DMS53 treated with DMSO at 0.1 percent for 48 hours (cell line): Measurements from ENCODE around the gene CGRRF1.
A peak's percentile ranks its signal among the peaks of the same experiment; 100 is the strongest.

Experiments used
- DNase-seq: peaks from one replicate; lab custom pipeline; 2025; ENCODE audit not compliant: unreplicated experiment; lab: John Stamatoyannopoulos, UW

Gene CGRRF1

DNA sequence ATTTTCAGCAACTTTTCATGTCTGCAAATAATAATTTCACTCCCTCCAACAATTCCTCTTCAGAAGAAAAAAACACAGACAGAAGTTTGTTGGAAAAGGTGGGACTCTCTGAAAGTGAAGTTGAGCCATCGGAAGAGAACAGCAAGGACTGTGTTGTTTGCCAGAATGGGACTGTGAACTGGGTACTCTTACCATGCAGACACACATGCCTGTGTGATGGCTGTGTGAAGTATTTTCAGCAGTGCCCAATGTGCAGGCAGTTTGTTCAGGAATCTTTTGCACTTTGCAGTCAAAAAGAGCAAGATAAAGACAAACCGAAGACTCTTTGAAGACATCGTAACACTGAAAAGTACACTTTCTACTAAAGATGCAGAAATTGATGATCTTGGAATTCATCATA is 28.3 kb downstream of the CGRRF1 start:
- DNase-seq: no peak

DNA sequence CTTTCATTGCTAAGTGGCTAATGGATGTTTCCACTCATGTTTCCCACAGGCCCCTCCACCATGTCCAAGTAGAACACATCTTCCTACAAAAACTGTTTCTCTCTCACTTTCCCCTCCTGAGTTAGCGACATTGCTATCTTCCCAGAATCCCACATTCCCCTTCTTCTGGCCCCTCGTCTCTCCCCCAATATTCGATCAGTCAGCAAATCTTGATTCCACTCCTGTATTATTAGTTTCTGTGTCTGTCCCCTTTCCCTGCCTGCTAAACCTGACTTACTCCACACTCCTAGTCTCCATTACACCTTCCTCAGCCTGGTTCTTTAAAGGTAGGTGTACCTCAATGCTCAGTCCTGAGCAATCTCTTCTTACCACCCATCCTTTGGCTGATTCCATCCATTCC is 37.9 kb downstream of the CGRRF1 start:
- no peak for DNase-seq

DNA sequence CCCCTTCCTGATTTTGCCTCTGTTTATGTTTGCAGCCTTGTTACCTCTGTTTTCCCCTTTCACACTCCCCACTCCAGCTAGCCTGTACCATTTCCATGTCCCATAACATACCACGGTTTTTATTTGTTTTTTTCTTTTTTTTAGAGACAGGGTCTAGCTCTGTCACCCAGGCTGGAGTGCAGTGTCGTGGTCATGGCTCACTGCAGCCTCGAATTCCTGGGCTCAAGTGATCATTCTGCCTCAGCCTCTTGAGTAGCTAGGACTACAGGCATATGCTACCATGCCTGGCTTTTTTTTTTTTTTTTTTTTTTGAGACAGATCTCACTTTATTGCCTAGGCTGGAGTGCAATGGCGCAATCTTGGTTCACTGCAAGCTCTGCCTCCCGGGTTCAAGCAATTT is 38.8 kb downstream of the CGRRF1 start:
- DNase-seq: no peak

GRCh38 chr14:54549862-54550261 is 40.2 kb downstream of the CGRRF1 start:
- no peak for DNase-seq

DNA sequence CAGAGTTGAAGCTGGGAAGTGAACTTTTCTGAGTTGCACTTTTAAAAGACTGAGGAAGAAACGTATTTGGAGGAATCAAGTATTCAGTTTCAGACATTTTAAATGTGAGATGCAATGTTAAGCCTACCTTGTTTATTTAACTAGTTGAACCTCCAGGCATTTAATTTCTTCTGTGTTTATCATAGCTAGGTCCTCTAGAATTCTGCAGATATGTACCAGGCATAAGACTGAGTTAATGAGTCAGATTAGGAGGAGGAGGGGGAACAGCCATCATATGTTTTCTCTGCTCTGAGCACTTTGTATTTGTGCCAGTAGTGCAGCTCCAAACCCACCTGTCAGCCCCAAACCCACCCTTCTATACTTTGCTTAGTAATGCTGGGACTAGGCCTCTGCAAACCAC is 40.8 kb downstream of the CGRRF1 start:
- no peak for DNase-seq

DNA sequence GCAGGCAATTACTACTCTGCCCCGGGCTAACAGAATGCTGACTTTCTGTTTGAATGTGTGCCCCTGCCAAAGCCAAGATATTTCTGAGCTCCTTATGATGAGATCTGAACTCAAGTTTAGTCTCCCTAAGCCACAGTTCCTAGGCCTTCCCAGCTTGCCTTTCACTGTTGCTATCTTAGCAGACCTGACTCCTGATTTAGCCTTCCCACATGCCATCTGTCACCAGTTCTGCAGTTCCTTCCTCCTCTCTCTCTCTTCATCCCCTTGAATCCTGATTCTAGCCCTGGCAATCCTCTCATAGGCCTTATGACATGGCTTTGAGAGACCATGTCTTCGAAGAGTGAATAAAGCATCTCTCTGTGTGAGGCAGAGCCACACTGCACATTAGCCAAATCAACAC is 44.7 kb downstream of the CGRRF1 start:
- DNase-seq: no peak

DNA sequence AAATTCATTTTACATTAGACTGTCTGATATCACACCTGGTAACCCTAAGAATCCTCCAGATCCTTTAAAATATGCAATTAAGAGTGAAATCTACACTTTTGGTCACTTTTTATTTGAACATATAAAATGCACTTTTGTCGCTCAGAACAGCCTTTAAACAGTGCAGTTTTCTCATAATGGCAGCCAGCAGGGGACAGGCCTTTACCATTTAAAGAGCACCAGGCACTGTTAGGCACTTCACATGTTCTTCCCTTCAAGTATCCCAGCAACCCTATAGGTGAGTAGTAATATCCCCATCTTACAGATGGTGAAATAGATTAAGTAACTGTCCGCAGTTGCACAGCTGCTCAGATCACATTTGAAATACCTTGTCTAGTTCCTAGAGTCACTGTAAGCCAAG is 45.9 kb downstream of the CGRRF1 start:
- DNase-seq: no peak

DNA sequence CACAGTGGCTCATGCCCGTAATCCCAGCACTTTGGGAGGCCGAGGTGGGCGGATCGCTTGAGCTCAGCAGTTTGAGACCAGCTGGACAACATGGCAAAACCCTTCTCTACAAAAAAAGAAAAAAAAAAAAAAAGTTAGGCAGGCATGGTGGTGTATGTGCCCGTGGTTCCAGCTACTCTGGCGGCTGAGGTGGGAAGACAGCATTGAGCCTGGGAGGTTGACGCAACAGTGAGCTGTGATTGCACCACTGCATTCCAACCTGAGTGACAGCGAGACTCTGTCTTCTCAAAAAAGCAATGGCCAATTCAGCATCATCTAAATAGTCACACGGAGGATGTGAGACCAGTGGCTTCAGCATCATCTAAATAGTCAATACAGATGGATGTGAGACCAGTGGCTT is 46.8 kb downstream of the CGRRF1 start:
- no peak for DNase-seq

- no peak for DNase-seq
Observed at GRCh38 chr14:54562334-54562733, 52.6 kb downstream of the CGRRF1 start.

GRCh38 chr14:54564071-54564867 is 54.6 kb downstream of the CGRRF1 start:
- DNase-seq: peak; percentile 88

DNA sequence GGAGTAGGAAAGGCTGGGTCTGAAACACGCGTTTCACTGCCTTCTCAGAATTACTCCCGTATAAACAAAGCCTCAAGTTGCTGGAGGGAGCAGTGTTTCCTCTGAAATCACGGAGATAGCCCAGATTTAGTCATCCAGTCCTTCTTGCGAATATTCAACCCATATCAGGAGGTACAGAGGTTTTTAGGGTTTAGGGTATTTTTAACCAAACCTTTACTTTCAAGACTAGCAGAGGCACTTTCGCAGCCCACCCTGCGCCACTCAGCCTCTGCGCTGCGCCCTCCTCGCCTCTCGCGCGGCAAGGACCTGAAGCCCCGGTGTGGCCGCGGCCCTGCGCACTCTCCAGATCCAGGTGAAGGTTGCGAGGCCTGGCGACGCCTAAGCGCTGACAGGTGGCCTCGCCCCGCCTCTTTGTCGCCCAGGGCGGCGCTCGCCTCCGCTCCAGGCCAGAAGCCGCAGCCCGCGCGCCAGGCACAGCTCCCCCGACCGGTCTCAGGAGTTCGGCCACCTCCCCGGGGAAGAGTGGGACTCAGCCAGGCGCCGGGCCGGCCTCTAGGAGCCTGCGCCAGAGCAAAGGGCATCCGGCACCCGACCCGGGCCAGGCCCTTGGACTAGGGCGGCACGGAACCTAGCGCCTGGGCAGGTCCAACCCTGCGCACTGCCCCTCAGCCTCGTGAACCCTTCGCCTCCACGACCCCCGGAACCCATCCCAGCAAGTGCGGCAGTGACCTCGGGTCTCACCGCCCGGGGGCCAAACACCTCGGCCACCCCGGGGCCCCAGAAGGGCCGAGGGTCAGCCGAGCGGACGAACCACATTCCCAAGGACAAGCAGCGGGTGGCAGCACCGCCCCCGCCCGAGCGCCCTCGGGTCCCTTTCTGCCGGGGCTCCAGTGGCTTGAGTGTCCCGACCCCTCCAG is 55.4 kb downstream of the CGRRF1 start:
- DNase-seq: peak; percentile 94

- DNase-seq: peak; percentile 78
Observed at GRCh38 chr14:54565785-54566409, 56.2 kb downstream of the CGRRF1 start.

GRCh38 chr14:54566410-54567223 is 56.9 kb downstream of the CGRRF1 start, which contains the start of gene SAMD4A:
TSS of gene SAMD4A (plus strand) at chr14:54567128. CDS start at chr14:54567917, 789 bp downstream.
- peak; percentile 48 for DNase-seq

GRCh38 chr14:54567224-54567638 is 57.5 kb downstream of the CGRRF1 start:
- DNase-seq: no peak

DNA sequence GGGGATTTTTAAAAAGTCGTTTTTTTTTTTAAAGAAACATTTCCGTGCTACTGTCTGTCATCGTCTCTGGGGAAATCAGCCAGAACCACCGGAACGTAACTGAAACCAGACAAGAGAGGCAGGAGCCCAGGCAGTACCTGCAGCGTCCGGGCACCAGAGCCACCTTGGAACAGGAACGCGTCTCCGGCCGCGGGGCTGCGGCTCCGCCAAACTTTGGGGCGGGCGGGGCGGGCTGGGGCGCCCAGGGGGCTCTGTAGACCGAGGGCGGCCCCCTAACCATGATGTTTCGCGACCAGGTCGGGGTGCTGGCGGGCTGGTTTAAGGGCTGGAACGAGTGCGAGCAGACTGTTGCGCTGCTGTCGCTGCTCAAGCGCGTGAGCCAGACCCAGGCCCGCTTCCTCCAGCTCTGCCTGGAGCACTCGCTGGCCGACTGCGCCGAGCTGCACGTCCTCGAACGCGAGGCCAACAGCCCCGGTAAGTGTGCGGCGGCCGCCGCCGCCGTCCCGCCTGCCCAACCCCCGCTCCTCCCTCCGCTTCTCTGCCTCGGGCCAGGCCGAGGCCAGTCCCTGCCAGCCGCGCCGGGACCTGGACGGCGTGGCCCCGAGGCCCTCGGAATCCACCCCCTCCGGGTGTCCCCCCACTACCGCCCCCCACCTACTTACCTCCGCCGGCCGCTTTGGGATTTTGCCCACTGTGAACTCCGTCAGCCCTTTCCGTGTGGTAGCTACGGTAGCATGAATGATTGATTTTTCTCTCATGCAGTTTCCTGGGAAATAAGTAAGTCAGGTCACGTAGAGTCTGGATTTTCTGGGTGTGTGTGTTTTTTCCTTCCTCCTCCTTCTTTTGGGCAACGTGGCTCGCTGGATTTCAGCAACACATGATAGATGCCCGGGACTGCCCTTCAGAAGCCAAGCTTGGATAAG is 58.2 kb downstream of the CGRRF1 start:
- DNase-seq: peak; percentile 23

GRCh38 chr14:54568821-54569595 is 59.3 kb downstream of the CGRRF1 start:
- no peak for DNase-seq

DNA sequence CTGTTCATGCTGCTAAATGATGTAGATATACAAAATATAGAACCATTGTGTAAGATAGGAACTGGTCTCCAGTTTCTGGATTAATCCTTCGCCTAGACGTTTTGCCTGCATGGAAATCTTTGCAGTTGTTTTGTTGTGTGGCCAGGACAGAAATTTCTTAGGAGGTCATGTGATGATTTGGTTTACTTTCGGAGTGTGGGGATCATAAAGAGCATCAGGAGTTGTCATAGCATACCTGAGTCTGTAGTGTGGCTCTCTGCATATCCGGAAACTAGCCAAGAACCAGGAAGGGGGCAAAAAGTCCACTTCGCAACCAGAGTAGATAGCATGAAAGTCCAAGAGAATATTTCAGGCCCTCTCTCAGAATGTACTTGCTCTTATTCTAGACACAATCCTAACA is 60.3 kb downstream of the CGRRF1 start:
- DNase-seq: no peak

- DNase-seq: no peak
Observed at GRCh38 chr14:54570631-54571415, 61.1 kb downstream of the CGRRF1 start.
